ENCODE measurements around the gene SLC28A3. TPM values are rescaled to one million over a fixed set of nuclear protein-coding genes. Genes with fewer than 3 reads are reported as not detected.
"Not testable (repeated sequence)": the region's sequence is repeated elsewhere in the genome, so short reads cannot be mapped to it uniquely, and the experiment has no call there.

The SLC28A3 gene, protein sequence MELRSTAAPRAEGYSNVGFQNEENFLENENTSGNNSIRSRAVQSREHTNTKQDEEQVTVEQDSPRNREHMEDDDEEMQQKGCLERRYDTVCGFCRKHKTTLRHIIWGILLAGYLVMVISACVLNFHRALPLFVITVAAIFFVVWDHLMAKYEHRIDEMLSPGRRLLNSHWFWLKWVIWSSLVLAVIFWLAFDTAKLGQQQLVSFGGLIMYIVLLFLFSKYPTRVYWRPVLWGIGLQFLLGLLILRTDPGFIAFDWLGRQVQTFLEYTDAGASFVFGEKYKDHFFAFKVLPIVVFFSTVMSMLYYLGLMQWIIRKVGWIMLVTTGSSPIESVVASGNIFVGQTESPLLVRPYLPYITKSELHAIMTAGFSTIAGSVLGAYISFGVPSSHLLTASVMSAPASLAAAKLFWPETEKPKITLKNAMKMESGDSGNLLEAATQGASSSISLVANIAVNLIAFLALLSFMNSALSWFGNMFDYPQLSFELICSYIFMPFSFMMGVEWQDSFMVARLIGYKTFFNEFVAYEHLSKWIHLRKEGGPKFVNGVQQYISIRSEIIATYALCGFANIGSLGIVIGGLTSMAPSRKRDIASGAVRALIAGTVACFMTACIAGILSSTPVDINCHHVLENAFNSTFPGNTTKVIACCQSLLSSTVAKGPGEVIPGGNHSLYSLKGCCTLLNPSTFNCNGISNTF
- 1 to 10 TPM in 1 of 3 donors, under 1 TPM in 1, not detected in 1; 0.16 to 1.6 TPM for total RNA-seq
- 0.41 TPM for total RNA-seq (2013)

DNA sequence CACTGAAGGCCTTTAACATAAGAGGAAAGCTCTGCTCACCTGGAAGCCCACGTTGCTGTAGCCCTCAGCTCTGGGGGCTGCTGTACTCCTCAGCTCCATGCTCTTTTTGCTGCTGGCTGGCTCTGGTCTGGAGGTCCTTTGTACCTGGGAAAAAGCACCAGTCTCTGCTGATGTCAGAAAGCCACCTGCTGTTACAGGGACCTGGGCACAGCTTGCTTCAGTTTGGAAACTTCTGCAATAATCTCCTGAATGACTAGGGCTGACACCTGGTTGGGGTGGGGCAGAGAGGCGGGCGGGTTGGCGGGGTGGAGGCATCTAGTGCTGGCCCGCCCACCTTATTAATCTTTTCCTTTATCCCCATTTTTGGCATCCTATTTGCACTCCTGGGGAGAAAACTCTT is at the start of gene SLC28A3:
Gene SLC28A3, minus strand, starts transcription at position 224 of the 400 bp plus-strand sequence. Its CDS starts 125 bp downstream, at position 99.
- Histone ChIP-seq H3K4me3 (ENCODE audit: low read length) (no peak within 1 kb of the TSS), H3K36me3 (ENCODE audit: control insufficient read depth, insufficient read depth, low read length) (no peaks in the 10 kb centered on the region), H3K9me3 (ENCODE audit: control insufficient read depth, insufficient read depth, low read length) (no peaks in the 10 kb centered on the region), H3K27ac (ENCODE audit: low read length) (no peak within 1 kb of the TSS), H3K4me1 (ENCODE audit: control insufficient read depth, insufficient read depth, low read length) (no peaks in the 10 kb centered on the region), H3K27me3 (ENCODE audit: control insufficient read depth, insufficient read depth, low read length) (no peaks in the 10 kb centered on the region)
- no peaks in the 10 kb centered on the region for H3K36me3 Mint-ChIP-seq
- ATAC-seq (no peak), DNase-seq (no peak)
- 89% methylated on average over 5 of the region's 5 CpGs for WGBS (ENCODE audit: insufficient coverage)
- no peaks in the 10 kb centered on the region for H3K27me3 Mint-ChIP-seq (ENCODE audit: low read depth in 2 of 2)
- intact Hi-C loops (cut with micrococcal nuclease), result no loop called here
- TF ChIP-seq, protein P1, sequence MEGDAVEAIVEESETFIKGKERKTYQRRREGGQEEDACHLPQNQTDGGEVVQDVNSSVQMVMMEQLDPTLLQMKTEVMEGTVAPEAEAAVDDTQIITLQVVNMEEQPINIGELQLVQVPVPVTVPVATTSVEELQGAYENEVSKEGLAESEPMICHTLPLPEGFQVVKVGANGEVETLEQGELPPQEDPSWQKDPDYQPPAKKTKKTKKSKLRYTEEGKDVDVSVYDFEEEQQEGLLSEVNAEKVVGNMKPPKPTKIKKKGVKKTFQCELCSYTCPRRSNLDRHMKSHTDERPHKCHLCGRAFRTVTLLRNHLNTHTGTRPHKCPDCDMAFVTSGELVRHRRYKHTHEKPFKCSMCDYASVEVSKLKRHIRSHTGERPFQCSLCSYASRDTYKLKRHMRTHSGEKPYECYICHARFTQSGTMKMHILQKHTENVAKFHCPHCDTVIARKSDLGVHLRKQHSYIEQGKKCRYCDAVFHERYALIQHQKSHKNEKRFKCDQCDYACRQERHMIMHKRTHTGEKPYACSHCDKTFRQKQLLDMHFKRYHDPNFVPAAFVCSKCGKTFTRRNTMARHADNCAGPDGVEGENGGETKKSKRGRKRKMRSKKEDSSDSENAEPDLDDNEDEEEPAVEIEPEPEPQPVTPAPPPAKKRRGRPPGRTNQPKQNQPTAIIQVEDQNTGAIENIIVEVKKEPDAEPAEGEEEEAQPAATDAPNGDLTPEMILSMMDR (IDR thresholded peaks at IDR 0.05), result no peak
- no peak within 1 kb of the TSS for H3K4me3 Mint-ChIP-seq
- no peaks in the 10 kb centered on the region for H3K9me3 Mint-ChIP-seq
- H3K27ac Mint-ChIP-seq, result no peak within 1 kb of the TSS
- H3K4me1 Mint-ChIP-seq, result peaks cover 0 to 13% of the 10 kb centered on the region in 2 donors

- H3K36me3 Mint-ChIP-seq; DNase-seq; H3K27ac ChIP-seq (ENCODE audit: low read length); H3K27me3 ChIP-seq (ENCODE audit: control insufficient read depth, insufficient read depth, low read length); H3K27me3 Mint-ChIP-seq (ENCODE audit: low read depth in 2 of 2); H3K9me3 ChIP-seq (ENCODE audit: control insufficient read depth, insufficient read depth, low read length); H3K4me3 Mint-ChIP-seq; intact Hi-C loops (cut with micrococcal nuclease); H3K4me1 ChIP-seq (ENCODE audit: control insufficient read depth, insufficient read depth, low read length); ATAC-seq; H3K4me1 Mint-ChIP-seq; H3K4me3 ChIP-seq (ENCODE audit: low read length); H3K36me3 ChIP-seq (ENCODE audit: control insufficient read depth, insufficient read depth, low read length); H3K9me3 Mint-ChIP-seq: not testable (repeated sequence)
- WGBS (ENCODE audit: insufficient coverage), result 60% methylated on average over 3 of the region's 7 CpGs
- H3K27ac Mint-ChIP-seq, result peak overlapping the region in 1 of 2 donors; percentile 65
These were observed 49.7 kb upstream of the SLC28A3 start for GRCh38 chr9:84390254-84390653.

DNA sequence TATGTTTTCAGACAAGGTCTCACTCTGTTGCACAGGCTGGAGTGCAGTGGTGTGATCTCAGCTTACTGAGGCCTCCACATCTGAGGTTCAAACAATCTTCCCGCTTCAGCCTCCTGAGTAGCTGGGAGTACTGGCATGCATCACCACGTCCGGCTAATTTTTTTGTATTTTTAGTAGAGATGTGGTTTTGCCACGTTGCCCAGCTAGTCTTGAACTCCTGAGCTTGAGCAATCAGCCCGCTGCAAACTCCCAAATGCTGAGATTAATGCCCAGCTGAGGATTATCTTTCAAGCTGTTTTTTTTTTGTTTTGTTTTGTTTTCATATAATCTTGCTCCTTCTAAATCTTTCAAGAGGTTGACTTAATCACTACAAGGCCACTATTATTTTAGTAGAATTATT is 47.3 kb upstream of the SLC28A3 start:
- H3K4me1 Mint-ChIP-seq, result peaks cover 0 to 7% of the 10 kb centered on the region in 2 donors
- H3K27ac ChIP-seq (ENCODE audit: low read length), result no peak overlapping the region
- no peak for ATAC-seq
- H3K27ac Mint-ChIP-seq, result peak overlapping the region in 1 of 2 donors; percentile 33
- no peak overlapping the region for H3K4me3 ChIP-seq (ENCODE audit: low read length)
- DNase-seq, result no peak
- intact Hi-C loops (cut with micrococcal nuclease), result no loop called here
- H3K9me3 Mint-ChIP-seq, result no peaks in the 10 kb centered on the region
- peaks cover 0 to 4% of the 10 kb centered on the region in 2 donors for H3K27me3 Mint-ChIP-seq (ENCODE audit: low read depth in 2 of 2)
- H3K27me3 ChIP-seq (ENCODE audit: control insufficient read depth, insufficient read depth, low read length), result no peaks in the 10 kb centered on the region
- no peaks in the 10 kb centered on the region for H3K36me3 Mint-ChIP-seq
- WGBS (ENCODE audit: insufficient coverage), result 72% methylated on average over 5 of the region's 5 CpGs
- H3K4me3 Mint-ChIP-seq, result no peak overlapping the region
- peaks cover 7% of the 10 kb centered on the region for H3K4me1 ChIP-seq (ENCODE audit: control insufficient read depth, insufficient read depth, low read length)
- no peaks in the 10 kb centered on the region for H3K36me3 ChIP-seq (ENCODE audit: control insufficient read depth, insufficient read depth, low read length)
- no peaks in the 10 kb centered on the region for H3K9me3 ChIP-seq (ENCODE audit: control insufficient read depth, insufficient read depth, low read length)
- TF ChIP-seq, protein P1 (IDR thresholded peaks at IDR 0.05), result no peak

- ATAC-seq (no peak), DNase-seq (no peak)
- Mint-ChIP-seq H3K27ac (no peak overlapping the region), H3K9me3 (no peaks in the 10 kb centered on the region), H3K4me1 (peaks cover 0 to 7% of the 10 kb centered on the region in 2 donors), H3K4me3 (no peak overlapping the region), H3K27me3 (ENCODE audit: low read depth in 2 of 2) (peaks cover 0 to 4% of the 10 kb centered on the region in 2 donors), H3K36me3 (no peaks in the 10 kb centered on the region)
- Histone ChIP-seq H3K4me1 (ENCODE audit: control insufficient read depth, insufficient read depth, low read length) (peaks cover 7% of the 10 kb centered on the region), H3K36me3 (ENCODE audit: control insufficient read depth, insufficient read depth, low read length) (no peaks in the 10 kb centered on the region), H3K9me3 (ENCODE audit: control insufficient read depth, insufficient read depth, low read length) (no peaks in the 10 kb centered on the region), H3K4me3 (ENCODE audit: low read length) (no peak overlapping the region), H3K27me3 (ENCODE audit: control insufficient read depth, insufficient read depth, low read length) (no peaks in the 10 kb centered on the region), H3K27ac (ENCODE audit: low read length) (no peak overlapping the region)
- no CpG with 5 or more reads among the region's 1 CpG for WGBS (ENCODE audit: insufficient coverage)
- TF ChIP-seq, protein P1 (IDR thresholded peaks at IDR 0.05), result no peak
- intact Hi-C loops (cut with micrococcal nuclease), result no loop called here
These were observed 46.2 kb upstream of the SLC28A3 start for GRCh38 chr9:84386753-84387152.

Measured in natural killer cell (primary cell).